Endodermal cell (in vitro differentiated cells): ENCODE results near the gene TCN2. TPM values are rescaled to one million over a fixed set of nuclear protein-coding genes. Genes with fewer than 3 reads are reported as not detected.

Source experiments
- DNase-seq: peaks from one replicate; pipeline ENCODE4 v3.0.0-alpha.2; 2017
- H3K27ac ChIP-seq: 2 replicates; pipeline ENCODE4 v1.5.1; 2013; ENCODE audit warnings: mild to moderate bottlenecking, low read depth, low read length, moderate library complexity
- H3K27me3 ChIP-seq: 2 replicates; pipeline ENCODE4 v1.6.1; 2013; ENCODE audit warnings: mild to moderate bottlenecking, low read length, moderate library complexity; ENCODE audit not compliant: insufficient read depth, control insufficient read depth, poor library complexity, severe bottlenecking
- H3K36me3 ChIP-seq: 2 replicates; pipeline ENCODE4 v1.7.0; 2013; ENCODE audit warnings: mild to moderate bottlenecking, low read length, moderate library complexity; ENCODE audit not compliant: control insufficient read depth, insufficient read depth
- H3K4me1 ChIP-seq: one replicate; pipeline ENCODE4 v1.7.0; 2013; ENCODE audit warnings: low read length; ENCODE audit not compliant: control insufficient read depth, insufficient read depth
- H3K4me3 ChIP-seq: 2 replicates; pipeline ENCODE4 v1.5.1; 2013; ENCODE audit warnings: mild to moderate bottlenecking, low read length, moderate library complexity
- H3K9ac ChIP-seq: 2 replicates; pipeline ENCODE4 v1.6.1; 2013; ENCODE audit warnings: mild to moderate bottlenecking, low read length, moderate library complexity; ENCODE audit not compliant: poor library complexity, severe bottlenecking; ENCODE audit errors: extremely low read depth
- H3K9me3 ChIP-seq: 2 replicates; pipeline ENCODE4 v1.6.1; 2013; ENCODE audit warnings: mild to moderate bottlenecking, low read length, moderate library complexity; ENCODE audit not compliant: control insufficient read depth
- H3K27ac Mint-ChIP-seq: 2 replicates; pipeline ENCODE4 v1.8.0; 2020; ENCODE audit warnings: mixed read lengths
- H3K27me3 Mint-ChIP-seq: 2 replicates; pipeline ENCODE4 v1.8.0; 2021; ENCODE audit warnings: mild to moderate bottlenecking, mixed read lengths; ENCODE audit not compliant: insufficient read depth
- H3K36me3 Mint-ChIP-seq: 2 replicates; pipeline ENCODE4 v1.8.0; 2020; ENCODE audit warnings: low read depth, mixed read lengths
- H3K4me1 Mint-ChIP-seq: 2 replicates; pipeline ENCODE4 v1.8.0; 2020; ENCODE audit warnings: mixed read lengths
- H3K4me3 Mint-ChIP-seq: 2 replicates; pipeline ENCODE4 v1.8.0; 2020; ENCODE audit warnings: mild to moderate bottlenecking, moderate library complexity, mixed read lengths
- H3K9me3 Mint-ChIP-seq: 2 replicates; pipeline ENCODE4 v1.8.0; 2020; ENCODE audit warnings: mild to moderate bottlenecking, mixed read lengths
- CTCF ChIP-seq: fragments of 200-600 bp; sonication (generic); conservative IDR thresholded peaks from 2 replicates; pipeline ENCODE4 v1.5.0; 2021; ENCODE audit warnings: antibody characterized with exemption, mild to moderate bottlenecking
- WGBS, 2 experiments: methylation state at CpG; one replicate each; pipeline versions ENCODE4 v1.1.5 to v1.1.7; 2013; ENCODE audit warnings: missing lambda C conversion rate in 2 of 2, mixed read lengths in 1 of 2; ENCODE audit not compliant: insufficient coverage in 1 of 2, insufficient read length in 1 of 2; 5-methylcytosine and 5-hydroxymethylcytosine counted together
- total RNA-seq, 2 donors: library from RNA; stranded (reverse); fragmentation: NEBNext Ultra II Directional in 1 of 2; extraction: Animal tissue kit (Norgen Biotek cat#: 25700) in 1 of 2; gene quantifications; 2 replicates in 1 of 2; 3 replicates in 1 of 2; pipeline ENCODE4 v1.2.1, GENCODE V29; 2021

TCN2 gene
- total RNA-seq, 2 donors from 2014 or later = 71.8 to 73.6 TPM

- H3K36me3 ChIP-seq = no peaks in the 10 kb centered on the region
- H3K36me3 Mint-ChIP-seq = peaks cover 2% of the 10 kb centered on the region
- peak; percentile 73 for DNase-seq
Observed at GRCh38 chr22:30649430-30650007, 42.5 kb downstream of the TCN2 start.

GRCh38 chr22:30650508-30651116 lies 43.6 kb downstream of the TCN2 start:
- Histone ChIP-seq H3K9me3 (no peaks in the 10 kb centered on the region), H3K27ac (no peak overlapping the region), H3K27me3 (no peaks in the 10 kb centered on the region), H3K36me3 (no peaks in the 10 kb centered on the region), H3K9ac (no peak overlapping the region), H3K4me3 (no peak overlapping the region), H3K4me1 (peaks cover 5% of the 10 kb centered on the region)
- DNase-seq = no peak
- 85% methylated on average over 4 to 5 of the region's 5 CpGs for WGBS, 2 experiments
- no peaks in the 10 kb centered on the region for H3K27me3 Mint-ChIP-seq
- peaks cover 19% of the 10 kb centered on the region for H3K4me1 Mint-ChIP-seq
- TF ChIP-seq CTCF = no peak
- peaks cover 2% of the 10 kb centered on the region for H3K36me3 Mint-ChIP-seq
- H3K9me3 Mint-ChIP-seq = no peaks in the 10 kb centered on the region
- peak overlapping the region; percentile 78 for H3K27ac Mint-ChIP-seq
- H3K4me3 Mint-ChIP-seq = no peak overlapping the region

More at GRCh38 chr22:30649430-30650007, 42.5 kb downstream of the TCN2 start:
- Mint-ChIP-seq H3K9me3 (no peaks in the 10 kb centered on the region), H3K27me3 (no peaks in the 10 kb centered on the region), H3K4me1 (peaks cover 16% of the 10 kb centered on the region), H3K27ac (no peak overlapping the region), H3K4me3 (no peak overlapping the region)
- peak; percentile 33 for TF ChIP-seq CTCF
- 70 to 80% methylated on average over 1 to 7 of the region's 7 CpGs for WGBS, 2 experiments
- Histone ChIP-seq H3K27me3 (no peaks in the 10 kb centered on the region), H3K4me1 (peaks cover 5% of the 10 kb centered on the region), H3K9ac (no peak overlapping the region), H3K9me3 (no peaks in the 10 kb centered on the region), H3K27ac (no peak overlapping the region), H3K4me3 (no peak overlapping the region)

DNA sequence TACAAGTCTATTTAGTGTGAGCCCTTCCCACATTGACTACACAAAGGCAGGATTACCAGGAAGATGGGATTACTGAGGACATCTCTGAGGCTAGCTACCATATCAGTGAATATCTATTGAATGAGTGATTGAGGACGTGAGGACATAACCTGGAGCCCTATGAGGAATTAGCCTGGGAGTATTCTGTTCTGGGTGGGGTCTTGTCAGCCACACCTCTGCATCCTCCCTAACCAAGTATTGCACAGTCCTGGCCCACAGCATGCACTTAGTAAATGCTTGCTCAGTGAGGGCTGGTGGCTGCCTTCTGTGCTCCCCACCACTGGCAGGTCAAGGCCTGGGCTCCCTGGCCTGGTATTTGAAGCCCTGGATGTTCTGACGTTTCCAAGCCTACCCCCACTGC lies 45.9 kb downstream of the TCN2 start:
- Mint-ChIP-seq H3K27me3 (no peaks in the 10 kb centered on the region), H3K4me1 (peaks cover 20% of the 10 kb centered on the region), H3K36me3 (peaks cover 2% of the 10 kb centered on the region), H3K27ac (no peak overlapping the region), H3K9me3 (no peaks in the 10 kb centered on the region), H3K4me3 (no peak overlapping the region)
- H3K9ac ChIP-seq = no peak overlapping the region
- 74 to 85% methylated on average over 2 of the region's 2 CpGs for WGBS, 2 experiments
- no peak for DNase-seq
- H3K4me1 ChIP-seq = peaks cover 5% of the 10 kb centered on the region
- no peaks in the 10 kb centered on the region for H3K36me3 ChIP-seq
- no peaks in the 10 kb centered on the region for H3K9me3 ChIP-seq
- H3K27ac ChIP-seq = no peak overlapping the region
- no peaks in the 10 kb centered on the region for H3K27me3 ChIP-seq
- no peak for TF ChIP-seq CTCF
- no peak overlapping the region for H3K4me3 ChIP-seq
